ENCODE measurements around the gene SLC14A1. TPM values are rescaled to one million over a fixed set of nuclear protein-coding genes. Genes with fewer than 3 reads are reported as not detected.
A peak's percentile ranks its signal among the peaks of the same experiment; 100 is the strongest.

The SLC14A1 gene
- total and polyA plus RNA-seq, 2 of the 8 experiments (the other 6 are each of a cell fraction or from before 2014, with no cell fraction given), result 0.18 TPM; not detected in 1

DNA sequence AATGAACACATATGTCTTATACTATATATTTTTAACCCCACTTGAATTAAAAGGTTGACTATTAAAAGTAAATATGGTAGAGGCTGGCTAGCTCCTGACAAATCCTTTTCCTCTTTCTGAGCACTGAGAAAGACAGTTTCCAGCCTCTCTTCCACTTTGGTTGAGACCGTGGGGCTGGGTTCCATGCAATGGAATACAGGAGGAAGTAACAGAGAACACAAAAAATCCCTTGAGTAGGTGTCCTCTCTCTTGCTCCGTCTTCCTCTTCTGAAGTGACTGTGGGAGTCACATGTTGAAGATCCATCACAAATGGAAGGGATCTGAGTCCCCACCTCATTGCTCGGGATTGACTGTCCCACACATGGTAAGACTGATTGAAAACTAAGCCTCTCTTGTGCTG, 64.9 kb downstream of the SLC14A1 start:
- no peak for TF ChIP-seq KDM4A (IDR thresholded peaks at IDR 0.05; ENCODE audit: low read depth, low read length, severe bottlenecking)
- TF ChIP-seq, protein P1, sequence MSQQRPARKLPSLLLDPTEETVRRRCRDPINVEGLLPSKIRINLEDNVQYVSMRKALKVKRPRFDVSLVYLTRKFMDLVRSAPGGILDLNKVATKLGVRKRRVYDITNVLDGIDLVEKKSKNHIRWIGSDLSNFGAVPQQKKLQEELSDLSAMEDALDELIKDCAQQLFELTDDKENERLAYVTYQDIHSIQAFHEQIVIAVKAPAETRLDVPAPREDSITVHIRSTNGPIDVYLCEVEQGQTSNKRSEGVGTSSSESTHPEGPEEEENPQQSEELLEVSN (IDR thresholded peaks at IDR 0.05), result no peak
- no peak for TF ChIP-seq ZNF274 (IDR thresholded peaks at IDR 0.05; ENCODE audit: borderline replicate concordance, extremely low read depth, low read length)
- Histone ChIP-seq H3K18ac (ENCODE audit: extremely low read depth, low read length) (no peak overlapping the region), H4K8ac (ENCODE audit: extremely low read depth, insufficient read depth, low read length) (no peak overlapping the region), H4K20me1 (replicated peaks in 1 of 2; ENCODE audit: control insufficient read depth in 1 of 2, insufficient read depth in 2 of 2, low read length in 2 of 2) (no peaks in the 10 kb centered on the region), H4K91ac (replicated peaks; ENCODE audit: insufficient read length, low read length) (no peak overlapping the region), H3K23me2 (ENCODE audit: low read depth, low read length) (no peaks in the 10 kb centered on the region), H3K79me2 (ENCODE audit: control insufficient read depth in 1 of 2, insufficient read depth in 2 of 2, low read length in 2 of 2) (no peaks in the 10 kb centered on the region), H3K4me1 (replicated peaks in 1 of 4; ENCODE audit: control insufficient read depth in 3 of 4, insufficient read depth in 4 of 4, low read length in 3 of 4) (peaks cover 0 to 6% (median 0%) of the 10 kb centered on the region in 4 experiments; a peak in 1 of 7 replicates), H2BK15ac (ENCODE audit: low read length) (no peak overlapping the region), H3K4me2 (ENCODE audit: insufficient read depth in 1 of 2, low read depth in 2 of 2, low read length in 2 of 2) (no peak overlapping the region), H3K27me3 (replicated peaks in 1 of 4; ENCODE audit: control insufficient read depth in 3 of 4, extremely low read depth in 1 of 4, insufficient read depth in 3 of 4, low read length in 3 of 4) (no peaks in the 10 kb centered on the region), H2BK20ac (ENCODE audit: low read length) (0 out of 2 replicates have a peak overlapping the region, but pooled peaks have one; percentile 6), H3K14ac (ENCODE audit: insufficient read length) (no peak overlapping the region), H2BK120ac (replicated peaks; ENCODE audit: low read depth, low read length) (no peak overlapping the region), H2AFZ (ENCODE audit: low read length) (0 out of 2 replicates have a peak overlapping the region, but pooled peaks have one; percentile 40), H3K36me3 (ENCODE audit: control insufficient read depth in 2 of 4, insufficient read depth in 4 of 4, low read length in 3 of 4) (no peaks in the 10 kb centered on the region), H4K5ac (ENCODE audit: insufficient read length, low read depth, low read length) (no peak overlapping the region), H3K4me3 (ENCODE audit: extremely low read depth in 1 of 4, insufficient read depth in 2 of 4, low read depth in 3 of 4, low read length in 4 of 4) (no peak overlapping the region), H2BK12ac (ENCODE audit: low read depth, low read length) (no peak overlapping the region), H3K9ac (replicated peaks in 1 of 4; ENCODE audit: extremely low read depth in 1 of 4, low read depth in 3 of 4, low read length in 3 of 4) (no peak overlapping the region), H2AK5ac (ENCODE audit: low read depth, low read length) (no peak overlapping the region), H2BK5ac (ENCODE audit: low read depth, low read length) (no peak overlapping the region), H3K9me3 (ENCODE audit: insufficient read depth in 2 of 2, low read depth in 1 of 2, low read length in 1 of 2) (no peaks in the 10 kb centered on the region), H3K23ac (ENCODE audit: insufficient read length) (no peak overlapping the region), H3K56ac (replicated peaks; ENCODE audit: insufficient read length, low read depth, low read length) (no peak overlapping the region), H3K79me1 (ENCODE audit: low read depth, low read length) (no peaks in the 10 kb centered on the region), H3K27ac (ENCODE audit: low read depth, low read length) (no peak overlapping the region), H3K4ac (replicated peaks; ENCODE audit: insufficient read length, low read depth, low read length) (no peak overlapping the region)
- FAIRE-seq, result no peak
- ChIA-PET POLR2A (ENCODE audit: partially characterized antibody) (no interaction called here), CTCF (ENCODE audit: partially characterized antibody) (interaction anchor here (1.0 to 3.7 kb wide), 5 partner anchors 18 to 62 kb away, joined by 3 to 26 read pairs (median 5); no protein-coding TSS in a partner anchor)
- no peak for DNase-seq (ENCODE audit: low read depth in 1 of 2, low spot score in 2 of 2)
- 91% methylated on average over 3 of the region's 3 CpGs; no CpG with 5 or more reads in 1 of the 2 experiments for WGBS, 2 experiments (ENCODE audit: extremely low coverage in 1 of 2, insufficient coverage in 1 of 2, insufficient read length in 1 of 2, insufficient replicate concordance in 2 of 2, low coverage in 1 of 2, low lambda C conversion rate in 2 of 2, missing lambda C conversion rate in 1 of 2)
